Right lobe of liver (tissue), 6 donors: Measurements from ENCODE around the gene FAT3. TPM values are rescaled to one million over a fixed set of nuclear protein-coding genes. Genes with fewer than 3 reads are reported as not detected.

Source experiments
- ATAC-seq, 4 donors: fragments of 200-7000 bp; cut with Tn5 transposase; one replicate each; pipeline ENCODE4 v1.9.1; 2020; ENCODE audit warnings: mild to moderate bottlenecking in 4 of 4, moderate library complexity in 4 of 4
- DNase-seq, 3 donors: peaks; one replicate each; pipeline ENCODE4 v3.0.0-alpha.2; 2020
- H3K27ac ChIP-seq, 3 donors: fragments of 200-600 bp; one replicate each; pipeline ENCODE4 v1.8.0; 2022
- H3K27me3 ChIP-seq, 2 donors: fragments of 200-600 bp; one replicate each; pipeline ENCODE4 v1.8.0; 2022
- H3K36me3 ChIP-seq, 4 donors: fragments of 200-600 bp; sonication (generic) in 1 of 4; one replicate each; pipeline versions ENCODE4 v1.5.1 to v1.8.0; 2017 to 2022; ENCODE audit warnings: control low read depth in 1 of 4
- H3K4me1 ChIP-seq, 4 donors: fragments of 200-600 bp; sonication (generic) in 1 of 4; one replicate each; pipeline versions ENCODE4 v1.5.1 to v1.8.0; 2017 to 2022; ENCODE audit warnings: control low read depth in 1 of 4
- H3K4me3 ChIP-seq, 3 donors: fragments of 200-600 bp; one replicate each; pipeline ENCODE4 v1.8.0; 2022
- H3K9me3 ChIP-seq, 4 donors: fragments of 200-600 bp; sonication (generic) in 1 of 4; one replicate each; pipeline versions ENCODE4 v1.5.1 to v1.8.0; 2017 to 2022; ENCODE audit warnings: control low read depth in 1 of 4
- POLR2A ChIP-seq: fragments of 450-650 bp; IDR thresholded peaks from one replicate; pipeline ENCODE4 v1.6.1; 2017; ENCODE audit warnings: antibody characterized with exemption, mild to moderate bottlenecking
- WGBS: methylation state at CpG from one replicate; pipeline ENCODE4 v1.1.6; 2018; ENCODE audit warnings: low coverage, low lambda C conversion rate; ENCODE audit not compliant: insufficient coverage; ENCODE audit errors: missing lambda C conversion rate; 5-methylcytosine and 5-hydroxymethylcytosine counted together
- intact Hi-C, 2 donors: fragments of 100-400 bp; cut with DNase I; formaldehyde crosslinking; loops; one replicate each; pipeline versions ENCODE4 v1.11.2 to v1.14.1; 2022
- total RNA-seq, 6 experiments: library from RNA; depleted of rRNA in 2 of 6; stranded (reverse); fragments of >200 nt in 2 of 6; fragmentation: NEBNext Ultra II Directional in 3 of 6; extraction: Animal tissue kit (Norgen Biotek cat#: 25700) in 3 of 6; gene quantifications; one replicate each; pipeline versions ENCODE4 v1.1.0 to v1.2.4, GENCODE V29; 2016 to 2023
- TF ChIP-seq, protein P1 (sequence below), 4 donors: fragments of 200-600 bp in 3 of 4; fragments of 450-650 bp in 1 of 4; IDR thresholded peaks; one replicate each; pipeline versions ENCODE4 v1.5.1 to v1.8.0; 2016 to 2022; ENCODE audit warnings: antibody characterized with exemption in 4 of 4, mild to moderate bottlenecking in 2 of 4
- donor health status: DM: no; HTN: yes; CAD: no.
- donor health status: DM: no; HTN: no; CAD: no.
- donor health status: DM: no; HTN: no; CAD: no.
- donor health status: DM: no; HTN: yes; CAD: no.
- donor health status: DM: no; HTN: yes; CAD: no.

Gene FAT3
- total RNA-seq, 6 experiments from 2014 or later = 0.04 to 0.42 (median 0.12) TPM

DNA sequence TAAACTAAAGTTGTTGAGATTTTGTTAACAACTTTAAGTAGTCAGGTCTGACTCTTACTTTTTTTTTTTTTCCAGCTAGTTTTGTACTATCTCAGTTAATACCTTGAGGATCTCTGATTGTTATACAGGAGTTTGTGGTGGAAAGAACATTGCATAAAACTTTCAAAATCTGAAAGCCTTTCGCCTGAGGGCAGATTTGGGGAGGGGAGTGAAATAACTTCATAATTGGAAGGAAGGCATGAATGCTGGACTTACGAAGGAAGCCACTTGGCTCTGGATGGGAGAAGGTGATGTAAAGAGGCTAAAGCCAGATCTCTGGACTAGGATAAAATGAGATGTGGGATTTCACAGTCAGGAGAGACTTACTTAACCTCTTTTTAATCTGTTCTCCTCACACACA, 18.2 kb upstream of the FAT3 start:
- DNase-seq = no peak

GRCh38 chr11:92211576-92212167, 12.9 kb upstream of the FAT3 start:
- DNase-seq (peak in 2 of 3 donors; percentile 29 to 47), ATAC-seq (peak; percentile 46 to 73 (median 71))
- H3K36me3 ChIP-seq = no peaks in the 10 kb centered on the region
- no peaks in the 10 kb centered on the region for H3K27me3 ChIP-seq
- H3K9me3 ChIP-seq = no peaks in the 10 kb centered on the region
- no peak overlapping the region for H3K27ac ChIP-seq
- intact Hi-C loops = no loop called here
- H3K4me3 ChIP-seq = no peak overlapping the region
- no peaks in the 10 kb centered on the region for H3K4me1 ChIP-seq
- no peak for TF ChIP-seq POLR2A
- TF ChIP-seq, protein P1, sequence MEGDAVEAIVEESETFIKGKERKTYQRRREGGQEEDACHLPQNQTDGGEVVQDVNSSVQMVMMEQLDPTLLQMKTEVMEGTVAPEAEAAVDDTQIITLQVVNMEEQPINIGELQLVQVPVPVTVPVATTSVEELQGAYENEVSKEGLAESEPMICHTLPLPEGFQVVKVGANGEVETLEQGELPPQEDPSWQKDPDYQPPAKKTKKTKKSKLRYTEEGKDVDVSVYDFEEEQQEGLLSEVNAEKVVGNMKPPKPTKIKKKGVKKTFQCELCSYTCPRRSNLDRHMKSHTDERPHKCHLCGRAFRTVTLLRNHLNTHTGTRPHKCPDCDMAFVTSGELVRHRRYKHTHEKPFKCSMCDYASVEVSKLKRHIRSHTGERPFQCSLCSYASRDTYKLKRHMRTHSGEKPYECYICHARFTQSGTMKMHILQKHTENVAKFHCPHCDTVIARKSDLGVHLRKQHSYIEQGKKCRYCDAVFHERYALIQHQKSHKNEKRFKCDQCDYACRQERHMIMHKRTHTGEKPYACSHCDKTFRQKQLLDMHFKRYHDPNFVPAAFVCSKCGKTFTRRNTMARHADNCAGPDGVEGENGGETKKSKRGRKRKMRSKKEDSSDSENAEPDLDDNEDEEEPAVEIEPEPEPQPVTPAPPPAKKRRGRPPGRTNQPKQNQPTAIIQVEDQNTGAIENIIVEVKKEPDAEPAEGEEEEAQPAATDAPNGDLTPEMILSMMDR (IDR thresholded peaks at IDR 0.05) = peak; percentile 20 to 43 (median 30)
- WGBS = 47% methylated on average over 4 of the region's 5 CpGs

More for the DNA sequence above, 18.2 kb upstream of the FAT3 start:
- Histone ChIP-seq H3K27ac (no peak overlapping the region), H3K4me1 (no peaks in the 10 kb centered on the region), H3K27me3 (no peaks in the 10 kb centered on the region), H3K4me3 (no peak overlapping the region), H3K9me3 (no peaks in the 10 kb centered on the region), H3K36me3 (no peaks in the 10 kb centered on the region)
- WGBS = 85% methylated on average over 2 of the region's 2 CpGs
- intact Hi-C loops = no loop called here
- TF ChIP-seq, protein P1 (IDR thresholded peaks at IDR 0.05) = no peak
- ATAC-seq = no peak

DNA sequence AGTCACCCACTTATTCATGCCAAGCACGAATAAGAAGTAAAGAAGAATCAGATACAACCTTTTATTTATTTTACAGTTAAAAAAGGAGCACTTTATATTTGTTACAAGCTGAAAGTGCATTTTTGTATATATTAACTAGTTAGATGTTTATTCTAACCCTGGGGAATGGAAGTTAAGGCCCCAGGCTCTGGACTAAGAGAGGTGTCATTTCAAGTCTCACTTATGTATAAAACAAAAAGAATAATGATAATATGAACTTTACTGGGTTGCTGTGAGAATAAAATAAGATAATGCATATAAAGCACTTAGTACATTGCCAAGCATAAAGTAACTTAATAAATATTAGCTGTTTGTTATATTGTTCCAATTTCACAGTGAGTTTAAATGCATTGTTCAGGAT, 12.1 kb upstream of the FAT3 start:
- H3K27ac ChIP-seq = no peak overlapping the region
- intact Hi-C loops = no loop called here
- TF ChIP-seq, protein P1 (IDR thresholded peaks at IDR 0.05) = no peak
- no peak for TF ChIP-seq POLR2A
- H3K4me1 ChIP-seq = no peaks in the 10 kb centered on the region
- no peak overlapping the region for H3K4me3 ChIP-seq
- ATAC-seq = no peak
- H3K9me3 ChIP-seq = no peaks in the 10 kb centered on the region
- H3K36me3 ChIP-seq = no peaks in the 10 kb centered on the region
- WGBS = 60% methylated on average over 1 of the region's 1 CpG
- H3K27me3 ChIP-seq = no peaks in the 10 kb centered on the region
- DNase-seq = no peak

DNA sequence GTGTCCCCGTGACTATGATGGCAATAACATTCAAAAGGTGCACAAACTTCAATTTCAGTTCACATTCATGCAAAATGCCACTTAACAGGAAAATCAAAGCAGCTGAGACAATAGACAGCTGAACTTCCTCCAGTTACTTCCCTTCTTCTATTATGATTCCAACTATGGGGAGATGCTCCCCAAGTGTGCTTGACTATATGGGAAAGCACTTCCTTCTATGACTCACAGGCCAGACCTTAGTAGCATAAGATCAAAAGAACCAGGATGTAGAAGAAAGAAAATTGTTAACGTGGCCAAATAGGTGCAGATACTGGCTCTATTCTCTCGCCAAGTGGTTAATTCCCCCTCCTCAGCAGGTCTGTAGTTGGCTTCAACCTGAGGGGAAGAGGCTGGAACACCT, 7.8 kb upstream of the FAT3 start:
- TF ChIP-seq, protein P1 (IDR thresholded peaks at IDR 0.05) = no peak
- TF ChIP-seq POLR2A = no peak
- H3K36me3 ChIP-seq = no peaks in the 10 kb centered on the region
- no peaks in the 10 kb centered on the region for H3K9me3 ChIP-seq
- intact Hi-C loops = no loop called here
- no peak overlapping the region for H3K27ac ChIP-seq
- H3K4me1 ChIP-seq = no peaks in the 10 kb centered on the region
- no peak for ATAC-seq
- no peak overlapping the region for H3K4me3 ChIP-seq
- WGBS = 54% methylated on average over 3 of the region's 3 CpGs
- no peaks in the 10 kb centered on the region for H3K27me3 ChIP-seq
- DNase-seq = no peak
